Erythroblast (primary cell): ENCODE data around the gene FIZ1.

Experiments used
- GATA1 ChIP-seq: IDR thresholded peaks from 2 replicates; pipeline ENCODE4 v1.6.1; 2011; ENCODE audit warnings: low read depth, mild to moderate bottlenecking, control low read depth, low read length, moderate library complexity
- POLR2A ChIP-seq: IDR thresholded peaks from 2 replicates; pipeline ENCODE4 v1.6.1; 2011; ENCODE audit warnings: mild to moderate bottlenecking, low read length

DNA sequence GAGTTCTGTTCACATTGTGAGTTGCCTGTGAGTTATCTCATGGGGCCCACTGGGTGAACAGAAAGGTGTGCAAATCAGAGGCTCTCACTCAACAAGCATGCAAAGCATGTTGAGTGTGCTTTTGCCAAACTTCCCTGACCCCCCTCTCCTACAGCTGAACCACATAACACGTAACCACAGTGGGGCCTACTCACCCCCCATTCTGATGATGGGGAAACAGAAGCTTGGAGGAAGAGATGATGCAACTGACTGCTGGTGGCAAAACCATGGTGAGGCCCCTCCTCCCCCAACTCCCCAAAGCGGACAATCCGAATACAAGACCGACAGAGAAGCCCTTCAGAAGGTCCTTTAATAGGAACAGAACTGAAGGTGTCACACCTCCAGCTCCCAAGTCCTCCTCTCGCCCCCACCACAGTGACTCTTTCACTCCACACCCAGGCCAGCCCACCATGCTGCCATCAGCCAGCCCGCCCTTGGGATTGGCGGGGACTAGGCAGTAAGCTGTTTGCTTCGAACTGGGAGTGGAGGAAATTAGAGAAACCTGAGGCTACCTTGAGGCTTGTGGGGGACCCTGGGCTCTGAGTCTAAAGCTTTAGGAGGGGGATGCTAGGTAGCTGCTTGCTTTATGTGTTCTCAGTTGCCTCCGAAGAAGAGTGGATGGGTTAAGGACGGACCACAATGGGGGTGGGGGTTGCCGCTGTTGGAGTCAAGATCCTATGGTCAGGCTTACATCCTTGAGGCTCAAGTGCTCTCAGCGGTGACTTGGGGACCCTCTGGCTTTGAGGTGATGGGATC lies 21.3 kb upstream of the FIZ1 start:
- TF ChIP-seq POLR2A (no peak), GATA1 (no peak)
